ENCODE measurements around the gene PPP1R3D. TPM values are rescaled to one million over a fixed set of nuclear protein-coding genes. Genes with fewer than 3 reads are reported as not detected.

PPP1R3D gene
- total and polyA plus RNA-seq, 2 of the 13 experiments (the other 11 are each of a cell fraction or from before 2014, with no cell fraction given): 1.2 to 3.7 TPM

GRCh38 chr20:59939052-59939878, 840 bp downstream of the PPP1R3D start (continued):
- no peak for TF ChIP-seq CREBL2 (CRISPR knock-in tag; IDR thresholded peaks at IDR 0.05; ENCODE audit: borderline replicate concordance)
- TF ChIP-seq RAD51 (IDR thresholded peaks at IDR 0.05; ENCODE audit: borderline replicate concordance): no peak
- TF ChIP-seq SCMH1 (CRISPR knock-in tag; IDR thresholded peaks at IDR 0.05; ENCODE audit: borderline replicate concordance): no peak
- TF ChIP-seq DRAP1 (CRISPR knock-in tag; IDR thresholded peaks at IDR 0.05): no peak
- no peak for TF ChIP-seq ATRX (CRISPR knock-in tag; IDR thresholded peaks at IDR 0.05; ENCODE audit: borderline replicate concordance)
- TF ChIP-seq JUN (CRISPR knock-in tag; IDR thresholded peaks at IDR 0.05): no peak
- TF ChIP-seq, protein P1, sequence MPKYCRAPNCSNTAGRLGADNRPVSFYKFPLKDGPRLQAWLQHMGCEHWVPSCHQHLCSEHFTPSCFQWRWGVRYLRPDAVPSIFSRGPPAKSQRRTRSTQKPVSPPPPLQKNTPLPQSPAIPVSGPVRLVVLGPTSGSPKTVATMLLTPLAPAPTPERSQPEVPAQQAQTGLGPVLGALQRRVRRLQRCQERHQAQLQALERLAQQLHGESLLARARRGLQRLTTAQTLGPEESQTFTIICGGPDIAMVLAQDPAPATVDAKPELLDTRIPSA (CRISPR knock-in tag; IDR thresholded peaks at IDR 0.05; ENCODE audit: borderline replicate concordance): no peak
- TF ChIP-seq ZBTB1 (CRISPR knock-in tag; IDR thresholded peaks at IDR 0.05; ENCODE audit: borderline replicate concordance): no peak
- peak; percentile 64; the same call in 1 of the 2 replicates for TF ChIP-seq POGZ (CRISPR knock-in tag; IDR thresholded peaks at IDR 0.05)
- TF ChIP-seq, protein P2, sequence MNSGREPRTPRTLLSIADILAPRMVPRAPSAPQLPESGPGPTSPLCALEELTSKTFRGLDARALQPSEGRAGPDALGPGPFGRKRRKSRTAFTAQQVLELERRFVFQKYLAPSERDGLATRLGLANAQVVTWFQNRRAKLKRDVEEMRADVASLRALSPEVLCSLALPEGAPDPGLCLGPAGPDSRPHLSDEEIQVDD (CRISPR knock-in tag; IDR thresholded peaks at IDR 0.05; ENCODE audit: borderline replicate concordance): peak; percentile 89
- no peak for TF ChIP-seq RFX1 (IDR thresholded peaks at IDR 0.05)
- TF ChIP-seq ZNF18 (CRISPR knock-in tag; IDR thresholded peaks at IDR 0.05; ENCODE audit: insufficient replicate concordance): no peak
- no peak for TF ChIP-seq ZNF646 (CRISPR knock-in tag; IDR thresholded peaks at IDR 0.05)
- no peak for TF ChIP-seq ZMYM3 (CRISPR knock-in tag; IDR thresholded peaks at IDR 0.05)
- no peak for TF ChIP-seq ZFP1 (CRISPR knock-in tag; IDR thresholded peaks at IDR 0.05)
- TF ChIP-seq ERF (CRISPR knock-in tag; IDR thresholded peaks at IDR 0.05): no peak
- TF ChIP-seq PCBP2 (optimal IDR thresholded peaks at IDR 0.05; ENCODE audit: low read depth, low read length, poor library complexity, severe bottlenecking): no peak
- peak; percentile 32; the same call in 1 of the 2 replicates for TF ChIP-seq NRL (CRISPR knock-in tag; IDR thresholded peaks at IDR 0.05; ENCODE audit: borderline replicate concordance)
- no peak for TF ChIP-seq ZNF264 (CRISPR knock-in tag; IDR thresholded peaks at IDR 0.05)
- TF ChIP-seq ZNF562 (CRISPR knock-in tag; IDR thresholded peaks at IDR 0.05; ENCODE audit: borderline replicate concordance): no peak

All from HepG2 (cell line).